GM18498 (cell line): ENCODE data around the gene PLOD2.

ENCODE experiments used
- ATAC-seq: cut with Tn5 transposase; IDR thresholded peaks from one replicate; pipeline ENCODE4 v1.9.1; 2021; ENCODE audit warnings: mild to moderate bottlenecking, moderate library complexity; ENCODE audit not compliant: unreplicated experiment

PLOD2 gene

GRCh38 chr3:146101538-146101937, 59.4 kb downstream of the PLOD2 start:
- no peak for ATAC-seq

- ATAC-seq: no peak
Measured at GRCh38 chr3:146100825-146101444, 60.0 kb downstream of the PLOD2 start.

- no peak for ATAC-seq
Measured at GRCh38 chr3:146100180-146100579, 60.8 kb downstream of the PLOD2 start.

GRCh38 chr3:146099316-146099715, 61.7 kb downstream of the PLOD2 start:
- no peak for ATAC-seq

GRCh38 chr3:146093896-146094295, 67.1 kb downstream of the PLOD2 start:
- ATAC-seq: no peak

- no peak for ATAC-seq
Measured at GRCh38 chr3:146092230-146092629, 68.8 kb downstream of the PLOD2 start.

- no peak for ATAC-seq
Measured at GRCh38 chr3:146091397-146091796, 69.6 kb downstream of the PLOD2 start.

GRCh38 chr3:146090521-146090920, 70.5 kb downstream of the PLOD2 start:
- ATAC-seq: no peak

- no peak for ATAC-seq
Measured at GRCh38 chr3:146088840-146089239, 72.1 kb downstream of the PLOD2 start.

GRCh38 chr3:146087116-146087515, 73.9 kb downstream of the PLOD2 start:
- ATAC-seq: no peak

- ATAC-seq: no peak
Measured at GRCh38 chr3:146086211-146086610, 74.8 kb downstream of the PLOD2 start.

GRCh38 chr3:146085678-146086077, 75.3 kb downstream of the PLOD2 start:
- ATAC-seq: no peak

GRCh38 chr3:146080578-146080977, 80.4 kb downstream of the PLOD2 start:
- no peak for ATAC-seq

GRCh38 chr3:146078031-146078430, 83.0 kb downstream of the PLOD2 start:
- ATAC-seq: no peak

GRCh38 chr3:146077181-146077580, 83.8 kb downstream of the PLOD2 start:
- ATAC-seq: no peak

GRCh38 chr3:146072824-146073223, 88.2 kb downstream of the PLOD2 start:
- no peak for ATAC-seq

- ATAC-seq: no peak
Measured at GRCh38 chr3:146072061-146072460, 88.9 kb downstream of the PLOD2 start.

GRCh38 chr3:146071632-146072031, 89.4 kb downstream of the PLOD2 start:
- no peak for ATAC-seq

- ATAC-seq: no peak
Measured at GRCh38 chr3:146067048-146067447, 93.9 kb downstream of the PLOD2 start.

- ATAC-seq: no peak
Measured at GRCh38 chr3:146065573-146066006, 95.4 kb downstream of the PLOD2 start.

- ATAC-seq: no peak
Measured at GRCh38 chr3:146058241-146058640, 102.7 kb downstream of the PLOD2 start.

- ATAC-seq: no peak
Measured at GRCh38 chr3:146052791-146053310, 108.1 kb downstream of the PLOD2 start.
